Spleen (tissue), 11 donors: ENCODE data around the gene FTCDNL1. TPM values are rescaled to one million over a fixed set of nuclear protein-coding genes. Genes with fewer than 3 reads are reported as not detected.

Source experiments
- DNase-seq: peaks from one replicate; pipeline ENCODE4 v3.0.0-alpha.2; 2020
- H3K27ac ChIP-seq, 8 donors: fragments of 200-600 bp; sonication (generic) in 7 of 8; 1 replicate in 4 of 8; 2 replicates in 4 of 8; pipeline versions ENCODE4 v1.5.0 to v1.8.0; 2016 to 2021; ENCODE audit warnings: inconsistent platforms in 4 of 8, mild to moderate bottlenecking in 4 of 8, moderate library complexity in 1 of 8
- H3K27me3 ChIP-seq, 7 donors: fragments of 200-600 bp; sonication (generic) in 6 of 7; replicated peaks in 1 of 7; 1 replicate in 4 of 7; 2 replicates in 3 of 7; pipeline versions ENCODE4 v1.5.0 to v1.8.0; 2016 to 2021; ENCODE audit warnings: inconsistent platforms in 3 of 7, mild to moderate bottlenecking in 1 of 7
- H3K36me3 ChIP-seq, 6 donors: fragments of 200-600 bp; sonication (generic) in 5 of 6; 1 replicate in 4 of 6; 2 replicates in 2 of 6; pipeline versions ENCODE4 v1.5.0 to v1.8.0; 2016 to 2021; ENCODE audit warnings: inconsistent platforms in 2 of 6
- H3K4me1 ChIP-seq, 6 donors: fragments of 200-600 bp; sonication (generic) in 5 of 6; 1 replicate in 3 of 6; 2 replicates in 3 of 6; pipeline versions ENCODE4 v1.5.0 to v1.8.0; 2016 to 2021; ENCODE audit warnings: inconsistent platforms in 3 of 6
- H3K4me3 ChIP-seq, 8 donors: fragments of 200-600 bp; sonication (generic) in 7 of 8; 1 replicate in 4 of 8; 2 replicates in 4 of 8; pipeline versions ENCODE4 v1.5.0 to v1.8.0; 2016 to 2021; ENCODE audit warnings: inconsistent platforms in 4 of 8, mild to moderate bottlenecking in 4 of 8, moderate library complexity in 2 of 8
- H3K9me3 ChIP-seq, 8 donors: fragments of 200-600 bp; sonication (generic) in 7 of 8; 1 replicate in 4 of 8; 2 replicates in 4 of 8; pipeline versions ENCODE4 v1.5.0 to v1.8.0; 2016 to 2021; ENCODE audit warnings: inconsistent platforms in 4 of 8
- CTCF ChIP-seq, 11 experiments: fragments of 200-600 bp in 7 of 11; fragments of 450-650 bp in 4 of 11; sonication (generic) in 4 of 11; IDR thresholded peaks in 8 of 11; conservative IDR thresholded peaks in 3 of 11; 1 replicate in 7 of 11; 2 replicates in 4 of 11; pipeline versions ENCODE4 v1.4.0 to v1.8.0; 2016 to 2021; ENCODE audit warnings: antibody characterized with exemption in 11 of 11, inconsistent platforms in 4 of 11, mild to moderate bottlenecking in 1 of 11
- POLR2A ChIP-seq, 3 donors: fragments of 450-650 bp; IDR thresholded peaks; one replicate each; pipeline ENCODE4 v1.5.1; 2017; ENCODE audit warnings: antibody characterized with exemption in 3 of 3, mild to moderate bottlenecking in 1 of 3
- POLR2AphosphoS5 ChIP-seq, 3 donors: sonication (generic); formaldehyde crosslinking; IDR thresholded peaks; one replicate each; pipeline ENCODE4 v1.5.1; 2017; ENCODE audit warnings: antibody characterized with exemption in 3 of 3
- WGBS, 5 donors: extraction: QIAGEN DNeasy Blood & Tissue Kit in 3 of 5; methylation state at CpG; one replicate each; pipeline versions ENCODE4 v1.1.5 to v1.1.7; 2013 to 2018; 5-methylcytosine and 5-hydroxymethylcytosine counted together
- intact Hi-C: fragments of 100-400 bp; cut with DNase I; formaldehyde crosslinking; loops from one replicate; pipeline ENCODE4 v1.15.0; 2023; ENCODE audit warnings: low total_unique reads
- polyA plus RNA-seq, 3 donors: library from polyadenylated mRNA; stranded (reverse); fragments of 200-250 nt; gene quantifications; one replicate each; pipeline ENCODE4 v1.2.1, GENCODE V29; 2013
- total RNA-seq, 7 donors: library from RNA; depleted of rRNA in 3 of 7; stranded (reverse); fragments of >200 nt in 3 of 7; fragmentation: NEBNext Ultra II Directional in 4 of 7; extraction: Animal tissue kit (Norgen Biotek cat#: 25700) in 4 of 7; gene quantifications; one replicate each; pipeline versions ENCODE4 v1.1.0 to v1.2.1, GENCODE V29; 2016 to 2021
- donor health status: healthy with polysubstance abuse.
- donor health status: DM: no; HTN: no; CAD: no; lungs with moderate emphysema.
- donor health status: DM: no; HTN: no; CAD: no.
- donor health status: Bipolar disorder and iron deficiency.
- donor health status: healthy.
- donor health status: DM: no; HTN: no; CAD: no.
- donor health status: DM: yes; HTN: yes; CAD: no.

FTCDNL1 gene
- total and polyA plus RNA-seq, 10 donors, result 2.1 to 10.3 (median 7.0) TPM

- DNase-seq, result no peak
- Histone ChIP-seq H3K4me1 (no peaks in the 10 kb centered on the region), H3K36me3 (no peaks in the 10 kb centered on the region), H3K4me3 (no peak overlapping the region), H3K27ac (no peak overlapping the region), H3K27me3 (no peaks in the 10 kb centered on the region), H3K9me3 (no peaks in the 10 kb centered on the region)
- intact Hi-C loops, result no loop called here
- no peak for TF ChIP-seq POLR2A (IDR thresholded peaks at IDR 0.05)
- TF ChIP-seq CTCF (IDR thresholded peaks at IDR 0.05 in 8 of 11, conservative IDR thresholded peaks at IDR 0.05 in 3 of 11), result no peak
- TF ChIP-seq POLR2AphosphoS5 (IDR thresholded peaks at IDR 0.05), result no peak
Measured at GRCh38 chr2:199819746-199820145, 31.2 kb downstream of the FTCDNL1 start.

GRCh38 chr2:199818754-199819153, 32.2 kb downstream of the FTCDNL1 start:
- DNase-seq, result no peak
- intact Hi-C loops, result no loop called here
- TF ChIP-seq POLR2A (IDR thresholded peaks at IDR 0.05), result no peak
- no peak for TF ChIP-seq CTCF (IDR thresholded peaks at IDR 0.05 in 8 of 11, conservative IDR thresholded peaks at IDR 0.05 in 3 of 11)
- TF ChIP-seq POLR2AphosphoS5 (IDR thresholded peaks at IDR 0.05), result no peak
- Histone ChIP-seq H3K4me3 (no peak overlapping the region), H3K27ac (no peak overlapping the region), H3K4me1 (no peaks in the 10 kb centered on the region), H3K27me3 (no peaks in the 10 kb centered on the region), H3K9me3 (no peaks in the 10 kb centered on the region), H3K36me3 (no peaks in the 10 kb centered on the region)
- 93 to 96% (median 95%) methylated on average over 2 of the region's 2 CpGs for WGBS, 5 donors

GRCh38 chr2:199818026-199818425, 33.0 kb downstream of the FTCDNL1 start:
- no peaks in the 10 kb centered on the region for H3K36me3 ChIP-seq
- WGBS, 5 donors, result 43 to 65% (median 48%) methylated on average over 2 of the region's 2 CpGs
- no peak overlapping the region for H3K4me3 ChIP-seq
- DNase-seq, result no peak
- no peaks in the 10 kb centered on the region for H3K9me3 ChIP-seq
- H3K27ac ChIP-seq, result no peak overlapping the region
- intact Hi-C loops, result no loop called here
- TF ChIP-seq POLR2A (IDR thresholded peaks at IDR 0.05) (no peak), CTCF (IDR thresholded peaks at IDR 0.05 in 8 of 11, conservative IDR thresholded peaks at IDR 0.05 in 3 of 11) (no peak), POLR2AphosphoS5 (IDR thresholded peaks at IDR 0.05) (no peak)
- no peaks in the 10 kb centered on the region for H3K27me3 ChIP-seq
- H3K4me1 ChIP-seq, result no peaks in the 10 kb centered on the region

DNA sequence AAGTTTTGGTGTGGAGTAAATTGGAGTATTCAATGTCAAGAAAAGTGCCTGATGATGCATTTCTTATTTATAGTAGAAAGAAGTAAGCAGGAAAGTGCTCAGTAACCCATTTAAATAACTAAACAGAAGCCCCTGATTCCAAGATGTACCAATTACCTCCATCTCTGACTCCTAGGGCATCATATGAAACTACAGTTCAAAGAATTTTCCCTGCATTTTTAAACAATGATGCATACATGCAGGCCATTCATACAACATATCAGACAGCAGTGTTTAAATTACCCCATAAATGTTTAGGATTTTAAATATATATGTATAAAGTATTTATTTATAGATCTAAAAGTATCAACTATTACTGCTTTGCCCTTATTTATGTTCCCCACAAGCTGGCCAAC, 36.2 kb downstream of the FTCDNL1 start:
- no peak for DNase-seq
- no peaks in the 10 kb centered on the region for H3K9me3 ChIP-seq
- no peaks in the 10 kb centered on the region for H3K36me3 ChIP-seq
- intact Hi-C loops, result no loop called here
- H3K27me3 ChIP-seq, result no peaks in the 10 kb centered on the region
- H3K4me1 ChIP-seq, result no peaks in the 10 kb centered on the region
- no peak overlapping the region for H3K4me3 ChIP-seq
- TF ChIP-seq CTCF (IDR thresholded peaks at IDR 0.05 in 8 of 11, conservative IDR thresholded peaks at IDR 0.05 in 3 of 11) (no peak), POLR2A (IDR thresholded peaks at IDR 0.05) (no peak)
- H3K27ac ChIP-seq, result no peak overlapping the region
